ENCODE measurements around the gene SEMA3A.
A peak's percentile ranks its signal among the peaks of the same experiment; 100 is the strongest.

Gene SEMA3A

DNA sequence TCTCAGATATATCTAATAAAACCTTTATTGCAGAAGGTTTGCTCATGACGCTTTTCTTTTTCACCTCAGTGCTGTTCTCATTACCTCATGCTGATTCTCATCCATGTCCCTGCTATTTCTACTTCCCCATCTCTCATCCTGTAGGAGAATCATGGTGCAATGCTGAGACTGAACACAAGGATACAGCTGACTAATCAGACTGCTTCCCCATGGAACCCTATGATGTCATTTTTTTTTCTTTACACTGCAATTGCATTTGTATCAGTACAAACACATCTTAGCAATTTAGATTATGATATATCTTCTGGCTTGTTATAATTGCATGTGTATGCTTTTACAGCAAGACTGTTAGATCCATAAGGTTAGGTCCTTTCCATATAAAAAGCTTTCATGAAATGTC is 93.7 kb downstream of the SEMA3A start:
- Histone ChIP-seq H3K27ac (ENCODE audit: low read length) (no peak overlapping the region), H3K4me1 (ENCODE audit: low read length) (no peaks in the 10 kb centered on the region), H3K27me3 (ENCODE audit: low read depth, low read length) (no peaks in the 10 kb centered on the region), H3K4me2 (ENCODE audit: low read length) (no peak overlapping the region), H4K20me1 (ENCODE audit: insufficient read depth, low read length) (no peaks in the 10 kb centered on the region), H3K9ac (ENCODE audit: low read length) (no peak overlapping the region), H3K36me3 (replicated peaks; ENCODE audit: low read depth, low read length) (no peaks in the 10 kb centered on the region), H3K9me3 (ENCODE audit: insufficient read depth, low read length) (no peaks in the 10 kb centered on the region), H3K79me2 (ENCODE audit: low read length) (no peaks in the 10 kb centered on the region), H3K4me3 (ENCODE audit: low read length) (no peak overlapping the region), H2AFZ (ENCODE audit: low read depth, low read length) (no peak overlapping the region)
- TF ChIP-seq, protein P1, sequence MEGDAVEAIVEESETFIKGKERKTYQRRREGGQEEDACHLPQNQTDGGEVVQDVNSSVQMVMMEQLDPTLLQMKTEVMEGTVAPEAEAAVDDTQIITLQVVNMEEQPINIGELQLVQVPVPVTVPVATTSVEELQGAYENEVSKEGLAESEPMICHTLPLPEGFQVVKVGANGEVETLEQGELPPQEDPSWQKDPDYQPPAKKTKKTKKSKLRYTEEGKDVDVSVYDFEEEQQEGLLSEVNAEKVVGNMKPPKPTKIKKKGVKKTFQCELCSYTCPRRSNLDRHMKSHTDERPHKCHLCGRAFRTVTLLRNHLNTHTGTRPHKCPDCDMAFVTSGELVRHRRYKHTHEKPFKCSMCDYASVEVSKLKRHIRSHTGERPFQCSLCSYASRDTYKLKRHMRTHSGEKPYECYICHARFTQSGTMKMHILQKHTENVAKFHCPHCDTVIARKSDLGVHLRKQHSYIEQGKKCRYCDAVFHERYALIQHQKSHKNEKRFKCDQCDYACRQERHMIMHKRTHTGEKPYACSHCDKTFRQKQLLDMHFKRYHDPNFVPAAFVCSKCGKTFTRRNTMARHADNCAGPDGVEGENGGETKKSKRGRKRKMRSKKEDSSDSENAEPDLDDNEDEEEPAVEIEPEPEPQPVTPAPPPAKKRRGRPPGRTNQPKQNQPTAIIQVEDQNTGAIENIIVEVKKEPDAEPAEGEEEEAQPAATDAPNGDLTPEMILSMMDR (IDR thresholded peaks at IDR 0.05; ENCODE audit: low read depth, low read length): no peak
- no peak for TF ChIP-seq EZH2phosphoT487 (IDR thresholded peaks at IDR 0.05; ENCODE audit: low read depth)

DNA sequence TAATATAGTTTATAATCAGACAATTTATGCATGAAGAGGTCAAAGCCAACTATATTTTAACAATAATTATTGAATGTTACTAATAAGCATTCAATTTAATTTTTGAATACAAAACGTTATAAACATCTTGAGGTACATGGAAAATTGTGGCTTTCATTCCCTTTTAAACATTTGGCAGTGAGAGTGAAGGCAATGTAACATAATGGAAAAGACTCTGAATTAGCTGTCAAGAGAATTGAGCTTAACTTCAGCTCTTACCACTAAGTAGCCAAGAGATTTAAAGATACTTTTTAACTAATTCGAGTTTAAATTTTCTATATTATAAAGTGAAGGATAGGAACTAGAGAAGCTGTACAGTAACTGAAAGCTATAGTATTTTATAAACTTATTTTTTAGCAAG is 98.6 kb downstream of the SEMA3A start:
- Histone ChIP-seq H2AFZ (ENCODE audit: low read depth, low read length) (no peak overlapping the region), H3K36me3 (replicated peaks; ENCODE audit: low read depth, low read length) (no peaks in the 10 kb centered on the region), H3K27ac (ENCODE audit: low read length) (no peak overlapping the region), H3K9ac (ENCODE audit: low read length) (no peak overlapping the region), H3K27me3 (ENCODE audit: low read depth, low read length) (no peaks in the 10 kb centered on the region), H3K9me3 (ENCODE audit: insufficient read depth, low read length) (no peaks in the 10 kb centered on the region), H3K79me2 (ENCODE audit: low read length) (no peaks in the 10 kb centered on the region), H3K4me3 (ENCODE audit: low read length) (no peak overlapping the region), H3K4me1 (ENCODE audit: low read length) (peaks cover 9% of the 10 kb centered on the region), H4K20me1 (ENCODE audit: insufficient read depth, low read length) (no peaks in the 10 kb centered on the region), H3K4me2 (ENCODE audit: low read length) (no peak overlapping the region)
- TF ChIP-seq, protein P1 (IDR thresholded peaks at IDR 0.05; ENCODE audit: low read depth, low read length): no peak
- TF ChIP-seq EZH2phosphoT487 (IDR thresholded peaks at IDR 0.05; ENCODE audit: low read depth): no peak

DNA sequence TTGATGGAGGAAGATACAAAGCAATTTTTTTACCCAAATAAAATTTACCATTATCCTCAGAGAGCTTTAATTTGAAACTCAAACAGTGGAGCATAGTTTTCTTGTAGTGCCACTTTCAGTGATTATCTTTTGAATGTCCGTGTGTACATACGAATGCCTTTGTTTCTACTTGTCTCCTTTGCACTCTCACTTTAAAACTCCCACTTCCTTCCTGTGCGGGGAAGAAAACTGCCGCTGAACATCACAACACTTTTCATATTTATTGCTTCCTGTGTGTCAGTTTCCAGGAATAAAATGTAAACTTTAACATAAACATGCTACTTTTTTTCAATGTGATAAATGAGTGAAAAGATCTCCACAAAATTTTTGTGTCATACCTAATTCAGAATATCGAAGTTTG is 102.4 kb downstream of the SEMA3A start:
- no peaks in the 10 kb centered on the region for H3K36me3 ChIP-seq (replicated peaks; ENCODE audit: low read depth, low read length)
- peak overlapping the region; percentile 39; the same call in 1 of the 2 replicates for H3K9ac ChIP-seq (ENCODE audit: low read length)
- H3K9me3 ChIP-seq (ENCODE audit: insufficient read depth, low read length): no peaks in the 10 kb centered on the region
- H3K27ac ChIP-seq (ENCODE audit: low read length): no peak overlapping the region
- H4K20me1 ChIP-seq (ENCODE audit: insufficient read depth, low read length): no peaks in the 10 kb centered on the region
- peak overlapping the region; percentile 56 for H3K4me3 ChIP-seq (ENCODE audit: low read length)
- H3K27me3 ChIP-seq (ENCODE audit: low read depth, low read length): no peaks in the 10 kb centered on the region
- peak overlapping the region; percentile 95 for H2AFZ ChIP-seq (ENCODE audit: low read depth, low read length)
- H3K4me2 ChIP-seq (ENCODE audit: low read length): peak overlapping the region; percentile 57
- H3K4me1 ChIP-seq (ENCODE audit: low read length): peaks cover 9% of the 10 kb centered on the region
- no peaks in the 10 kb centered on the region for H3K79me2 ChIP-seq (ENCODE audit: low read length)
- no peak for TF ChIP-seq EZH2phosphoT487 (IDR thresholded peaks at IDR 0.05; ENCODE audit: low read depth)
- TF ChIP-seq, protein P1 (IDR thresholded peaks at IDR 0.05; ENCODE audit: low read depth, low read length): no peak

DNA sequence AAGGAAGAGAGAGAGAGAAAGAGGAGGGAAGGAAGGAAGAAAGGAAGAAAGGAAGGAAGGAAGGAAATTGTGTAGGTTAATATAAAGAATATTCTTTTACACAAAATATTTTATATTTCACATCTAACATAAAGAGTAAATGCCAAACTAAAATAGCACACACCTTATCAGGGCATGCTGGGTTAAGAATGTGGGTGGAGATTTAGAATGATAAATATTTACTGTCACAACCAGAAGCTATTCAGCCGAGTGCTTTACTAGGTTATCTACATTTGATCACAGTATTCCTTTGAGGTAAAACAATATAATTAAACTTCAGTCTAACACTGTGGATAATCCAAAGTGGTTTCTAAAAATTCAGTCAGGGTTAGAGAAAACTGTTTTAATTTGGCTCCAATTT is 103.3 kb downstream of the SEMA3A start:
- H3K4me2 ChIP-seq (ENCODE audit: low read length): no peak overlapping the region
- H2AFZ ChIP-seq (ENCODE audit: low read depth, low read length): peak overlapping the region; percentile 95; the same call in 1 of the 2 replicates
- H3K9ac ChIP-seq (ENCODE audit: low read length): no peak overlapping the region

More for the DNA sequence above, 103.3 kb downstream of the SEMA3A start:
- Histone ChIP-seq H4K20me1 (ENCODE audit: insufficient read depth, low read length) (no peaks in the 10 kb centered on the region), H3K36me3 (replicated peaks; ENCODE audit: low read depth, low read length) (no peaks in the 10 kb centered on the region), H3K27me3 (ENCODE audit: low read depth, low read length) (no peaks in the 10 kb centered on the region), H3K79me2 (ENCODE audit: low read length) (no peaks in the 10 kb centered on the region), H3K27ac (ENCODE audit: low read length) (no peak overlapping the region), H3K4me1 (ENCODE audit: low read length) (peaks cover 9% of the 10 kb centered on the region), H3K9me3 (ENCODE audit: insufficient read depth, low read length) (no peaks in the 10 kb centered on the region), H3K4me3 (ENCODE audit: low read length) (no peak overlapping the region)
- TF ChIP-seq EZH2phosphoT487 (IDR thresholded peaks at IDR 0.05; ENCODE audit: low read depth): no peak
- TF ChIP-seq, protein P1 (IDR thresholded peaks at IDR 0.05; ENCODE audit: low read depth, low read length): no peak

Measured in OCI-LY3 (cell line).